PC-3 (cell line): ENCODE results near the gene UBE3D. TPM values are rescaled to one million over a fixed set of nuclear protein-coding genes. Genes with fewer than 3 reads are reported as not detected.

Source experiments
- ATAC-seq: fragments of 200-7000 bp; cut with Tn5 transposase; 2 replicates; pipeline ENCODE4 v1.9.1; 2020; ENCODE audit warnings: mild to moderate bottlenecking, moderate library complexity
- BruUV-seq: library from RNA; stranded (reverse); fragments of 400-500 nt; replicated peaks from 2 replicates; lab custom pipeline; 2021; lab: Mats Ljungman, UMichigan
- CTCF ChIA-PET: fragments of 300-600 bp; sonication (Branson Sonifier 250); formaldehyde crosslinking; loops from one replicate; lab custom pipeline; 2022; ENCODE audit warnings: antibody characterized with exemption; lab: Charles Lee
- POLR2A ChIA-PET: fragments of 300-600 bp; sonication (Branson Sonifier 250); formaldehyde crosslinking; loops from one replicate; lab custom pipeline; 2022; ENCODE audit warnings: antibody characterized with exemption; ENCODE audit not compliant: unreplicated experiment; lab: Charles Lee
- DNase-seq: peaks from one replicate; pipeline ENCODE4 v3.0.0-alpha.2; 2015
- H2AFZ ChIP-seq: fragments of 300-600 bp; sonication (generic); 2 replicates; pipeline ENCODE4 v1.6.0; 2016; ENCODE audit warnings: antibody characterized with exemption, low read length
- H3F3A ChIP-seq: fragments of 300-600 bp; sonication (generic); one replicate; pipeline ENCODE4 v1.6.0; 2017; ENCODE audit warnings: antibody characterized with exemption, low read length, control low read depth, mild to moderate bottlenecking; ENCODE audit not compliant: unreplicated experiment
- H3K27ac ChIP-seq: fragments of 300-600 bp; sonication (generic); 2 replicates; pipeline ENCODE4 v1.5.1; 2016; ENCODE audit warnings: mild to moderate bottlenecking, low read length
- H3K27me3 ChIP-seq: fragments of 300-600 bp; sonication (generic); 2 replicates; pipeline ENCODE4 v1.6.1; 2016; ENCODE audit warnings: low read length, mixed read lengths
- H3K36me3 ChIP-seq: fragments of 300-600 bp; sonication (generic); 2 replicates; pipeline ENCODE4 v1.6.1; 2016; ENCODE audit warnings: low read depth, mixed run types, low read length, mixed read lengths
- H3K4me1 ChIP-seq: fragments of 300-600 bp; sonication (generic); 2 replicates; pipeline ENCODE4 v1.5.1; 2016; ENCODE audit warnings: low read length; ENCODE audit not compliant: insufficient read depth
- H3K4me2 ChIP-seq: fragments of 300-600 bp; sonication (generic); 2 replicates; pipeline ENCODE4 v1.6.0; 2016; ENCODE audit warnings: low read length
- H3K4me3 ChIP-seq: fragments of 300-600 bp; sonication (generic); 2 replicates; pipeline ENCODE4 v1.5.1; 2016; ENCODE audit warnings: mild to moderate bottlenecking, low read length, mixed read lengths
- H3K79me2 ChIP-seq: fragments of 300-600 bp; sonication (generic); 2 replicates; pipeline ENCODE4 v1.6.1; 2017; ENCODE audit warnings: low read length, mixed read lengths
- H3K9ac ChIP-seq: fragments of 300-600 bp; sonication (generic); 2 replicates; pipeline ENCODE4 v1.6.0; 2016; ENCODE audit warnings: mild to moderate bottlenecking, low read length
- H3K9me2 ChIP-seq: fragments of 300-600 bp; sonication (generic); replicated peaks from 2 replicates; pipeline ENCODE4 v1.6.1; 2016; ENCODE audit warnings: mixed run types, low read length, mixed read lengths
- H3K9me3 ChIP-seq: fragments of 300-600 bp; sonication (generic); 2 replicates; pipeline ENCODE4 v1.6.1; 2016; ENCODE audit warnings: low read length, mixed read lengths
- H4K20me1 ChIP-seq: fragments of 300-600 bp; sonication (generic); 2 replicates; pipeline ENCODE4 v1.6.1; 2016; ENCODE audit warnings: low read length, mixed read lengths
- CTCF ChIP-seq: fragments of 300-600 bp; sonication (generic); conservative IDR thresholded peaks from 2 replicates; pipeline ENCODE4 v1.5.1; 2017; ENCODE audit warnings: antibody characterized with exemption, low read depth, mild to moderate bottlenecking, low read length
- EZH2 ChIP-seq: fragments of 300-600 bp; sonication (generic); IDR thresholded peaks from one replicate; pipeline ENCODE4 v1.6.1; 2017; ENCODE audit warnings: antibody characterized with exemption, mild to moderate bottlenecking, low read length; ENCODE audit not compliant: unreplicated experiment
- EZH2phosphoT487 ChIP-seq: fragments of 300-600 bp; sonication (generic); IDR thresholded peaks from 2 replicates; pipeline ENCODE4 v1.6.1; 2018; ENCODE audit warnings: mild to moderate bottlenecking, antibody characterized with exemption, low read length, borderline replicate concordance
- intact Hi-C: fragments of 100-400 bp; cut with micrococcal nuclease; formaldehyde crosslinking; loops from 2 replicates; pipeline ENCODE4 v1.9.0; 2023
- total RNA-seq: library from RNA; depleted of rRNA; stranded (reverse); fragments of >200 nt; gene quantifications from 2 replicates; pipeline ENCODE4 v1.2.3, GENCODE V29; 2014

The UBE3D gene
- total RNA-seq, 1 experiment from 2014 or later, result 5.0 TPM

GRCh38 chr6:83073615-83074014 lies 8.0 kb upstream of the UBE3D start:
- BruUV-seq, result no TSS peak
- no peaks in the 10 kb centered on the region for H3K27me3 ChIP-seq
- intact Hi-C loops, result no loop called here
- ChIA-PET POLR2A (no interaction called here), CTCF (no interaction called here)
- DNase-seq (no peak), ATAC-seq (no peak)
- no peaks in the 10 kb centered on the region for H3K9me2 ChIP-seq
- H4K20me1 ChIP-seq, result no peaks in the 10 kb centered on the region
- TF ChIP-seq CTCF, result no peak
- TF ChIP-seq EZH2, result no peak
- TF ChIP-seq EZH2phosphoT487, result no peak
- no peaks in the 10 kb centered on the region for H3K9me3 ChIP-seq
- H3K36me3 ChIP-seq, result no peaks in the 10 kb centered on the region; the same call in 1 of the 2 replicates
- H2AFZ ChIP-seq, result no peak overlapping the region
- peaks cover 28% of the 10 kb centered on the region for H3K79me2 ChIP-seq
- no peak overlapping the region for H3K4me3 ChIP-seq
- no peak overlapping the region for H3K9ac ChIP-seq
- peaks cover 7% of the 10 kb centered on the region; the same call in 1 of the 2 replicates for H3K4me1 ChIP-seq
- H3F3A ChIP-seq, result no peaks in the 10 kb centered on the region
- H3K4me2 ChIP-seq, result no peak overlapping the region
- H3K27ac ChIP-seq, result no peak overlapping the region

GRCh38 chr6:83072726-83073125 lies 7.1 kb upstream of the UBE3D start:
- H3K79me2 ChIP-seq, result peaks cover 34% of the 10 kb centered on the region
- H3K9ac ChIP-seq, result no peak overlapping the region
- H3K4me3 ChIP-seq, result no peak overlapping the region
- no TSS peak for BruUV-seq
- H4K20me1 ChIP-seq, result no peaks in the 10 kb centered on the region
- POLR2A ChIA-PET, result no interaction called here
- no peaks in the 10 kb centered on the region for H3K9me2 ChIP-seq
- no peaks in the 10 kb centered on the region for H3K27me3 ChIP-seq
- CTCF ChIA-PET, result no interaction called here
- intact Hi-C loops, result no loop called here
- DNase-seq, result no peak
- no peak overlapping the region for H2AFZ ChIP-seq
- H3K9me3 ChIP-seq, result no peaks in the 10 kb centered on the region
- H3K27ac ChIP-seq, result no peak overlapping the region
- no peaks in the 10 kb centered on the region for H3F3A ChIP-seq
- no peak for TF ChIP-seq EZH2
- H3K4me2 ChIP-seq, result no peak overlapping the region
- H3K36me3 ChIP-seq, result no peaks in the 10 kb centered on the region; the same call in 1 of the 2 replicates
- ATAC-seq, result no peak
- peaks cover 8% of the 10 kb centered on the region; the same call in 1 of the 2 replicates for H3K4me1 ChIP-seq

GRCh38 chr6:83071707-83072106 lies 6.1 kb upstream of the UBE3D start:
- ATAC-seq, result no peak
- H3K27me3 ChIP-seq, result no peaks in the 10 kb centered on the region
- ChIA-PET POLR2A (no interaction called here), CTCF (no interaction called here)
- no peaks in the 10 kb centered on the region for H3K9me2 ChIP-seq
- no peaks in the 10 kb centered on the region for H3K36me3 ChIP-seq
- DNase-seq, result no peak
- H2AFZ ChIP-seq, result no peak overlapping the region
- H3F3A ChIP-seq, result no peaks in the 10 kb centered on the region
- no peaks in the 10 kb centered on the region for H4K20me1 ChIP-seq
- no peak overlapping the region for H3K4me3 ChIP-seq
- intact Hi-C loops, result no loop called here
- TF ChIP-seq CTCF, result no peak
- TF ChIP-seq EZH2phosphoT487, result no peak
- no peak for TF ChIP-seq EZH2
- peaks cover 11% of the 10 kb centered on the region; the same call in 1 of the 2 replicates for H3K4me1 ChIP-seq
- no TSS peak for BruUV-seq
- H3K9ac ChIP-seq, result no peak overlapping the region
- no peak overlapping the region for H3K27ac ChIP-seq
- H3K4me2 ChIP-seq, result no peak overlapping the region
- H3K9me3 ChIP-seq, result no peaks in the 10 kb centered on the region
- peaks cover 34% of the 10 kb centered on the region for H3K79me2 ChIP-seq
